OCI-LY7 (cell line): ENCODE results near the gene PRR30.

Experiments used
- EZH2phosphoT487 ChIP-seq: fragments of 200-600 bp; sonication (generic); IDR thresholded peaks from 2 replicates; pipeline ENCODE4 v1.6.1; 2018; ENCODE audit warnings: low read depth, borderline replicate concordance, mild to moderate bottlenecking, mixed run types, antibody characterized with exemption, low read length, moderate library complexity, mixed read lengths
- TF ChIP-seq, protein P1 (sequence below): fragments of 200-600 bp; sonication (generic); conservative IDR thresholded peaks from 2 replicates; pipeline ENCODE4 v1.5.1; 2014; ENCODE audit warnings: mild to moderate bottlenecking, antibody characterized with exemption, low read length, moderate library complexity, mixed read lengths

GRCh38 chr2:27105981-27106380 lies 33.2 kb downstream of the PRR30 start:
- TF ChIP-seq, protein P1, sequence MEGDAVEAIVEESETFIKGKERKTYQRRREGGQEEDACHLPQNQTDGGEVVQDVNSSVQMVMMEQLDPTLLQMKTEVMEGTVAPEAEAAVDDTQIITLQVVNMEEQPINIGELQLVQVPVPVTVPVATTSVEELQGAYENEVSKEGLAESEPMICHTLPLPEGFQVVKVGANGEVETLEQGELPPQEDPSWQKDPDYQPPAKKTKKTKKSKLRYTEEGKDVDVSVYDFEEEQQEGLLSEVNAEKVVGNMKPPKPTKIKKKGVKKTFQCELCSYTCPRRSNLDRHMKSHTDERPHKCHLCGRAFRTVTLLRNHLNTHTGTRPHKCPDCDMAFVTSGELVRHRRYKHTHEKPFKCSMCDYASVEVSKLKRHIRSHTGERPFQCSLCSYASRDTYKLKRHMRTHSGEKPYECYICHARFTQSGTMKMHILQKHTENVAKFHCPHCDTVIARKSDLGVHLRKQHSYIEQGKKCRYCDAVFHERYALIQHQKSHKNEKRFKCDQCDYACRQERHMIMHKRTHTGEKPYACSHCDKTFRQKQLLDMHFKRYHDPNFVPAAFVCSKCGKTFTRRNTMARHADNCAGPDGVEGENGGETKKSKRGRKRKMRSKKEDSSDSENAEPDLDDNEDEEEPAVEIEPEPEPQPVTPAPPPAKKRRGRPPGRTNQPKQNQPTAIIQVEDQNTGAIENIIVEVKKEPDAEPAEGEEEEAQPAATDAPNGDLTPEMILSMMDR, result no peak
- no peak for TF ChIP-seq EZH2phosphoT487
